ENCODE data around the gene RASSF8.

- TF ChIP-seq, protein P1, sequence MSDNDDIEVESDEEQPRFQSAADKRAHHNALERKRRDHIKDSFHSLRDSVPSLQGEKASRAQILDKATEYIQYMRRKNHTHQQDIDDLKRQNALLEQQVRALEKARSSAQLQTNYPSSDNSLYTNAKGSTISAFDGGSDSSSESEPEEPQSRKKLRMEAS (IDR thresholded peaks at IDR 0.05) = no peak
- TF ChIP-seq KDM5A (IDR thresholded peaks at IDR 0.05; ENCODE audit: low read length) (no peak), BCL11A (IDR thresholded peaks at IDR 0.05; ENCODE audit: low read depth in 2 of 2, low read length in 2 of 2) (no peak), CREB1 (IDR thresholded peaks at IDR 0.05) (no peak), SP4 (IDR thresholded peaks at IDR 0.05; ENCODE audit: low read length) (no peak), EZH2 (IDR thresholded peaks at IDR 0.05; ENCODE audit: low read depth, low read length, severe bottlenecking) (no peak), POLR2A (IDR thresholded peaks at IDR 0.05; ENCODE audit: control extremely low read depth in 1 of 2, low read depth in 2 of 2, low read length in 2 of 2) (no peak)
- TF ChIP-seq, protein P2, sequence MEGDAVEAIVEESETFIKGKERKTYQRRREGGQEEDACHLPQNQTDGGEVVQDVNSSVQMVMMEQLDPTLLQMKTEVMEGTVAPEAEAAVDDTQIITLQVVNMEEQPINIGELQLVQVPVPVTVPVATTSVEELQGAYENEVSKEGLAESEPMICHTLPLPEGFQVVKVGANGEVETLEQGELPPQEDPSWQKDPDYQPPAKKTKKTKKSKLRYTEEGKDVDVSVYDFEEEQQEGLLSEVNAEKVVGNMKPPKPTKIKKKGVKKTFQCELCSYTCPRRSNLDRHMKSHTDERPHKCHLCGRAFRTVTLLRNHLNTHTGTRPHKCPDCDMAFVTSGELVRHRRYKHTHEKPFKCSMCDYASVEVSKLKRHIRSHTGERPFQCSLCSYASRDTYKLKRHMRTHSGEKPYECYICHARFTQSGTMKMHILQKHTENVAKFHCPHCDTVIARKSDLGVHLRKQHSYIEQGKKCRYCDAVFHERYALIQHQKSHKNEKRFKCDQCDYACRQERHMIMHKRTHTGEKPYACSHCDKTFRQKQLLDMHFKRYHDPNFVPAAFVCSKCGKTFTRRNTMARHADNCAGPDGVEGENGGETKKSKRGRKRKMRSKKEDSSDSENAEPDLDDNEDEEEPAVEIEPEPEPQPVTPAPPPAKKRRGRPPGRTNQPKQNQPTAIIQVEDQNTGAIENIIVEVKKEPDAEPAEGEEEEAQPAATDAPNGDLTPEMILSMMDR (IDR thresholded peaks at IDR 0.05; ENCODE audit: control extremely low read depth in 1 of 3, insufficient read depth in 1 of 3, low read depth in 1 of 3, low read length in 3 of 3) = no peak
- TF ChIP-seq, protein P3, sequence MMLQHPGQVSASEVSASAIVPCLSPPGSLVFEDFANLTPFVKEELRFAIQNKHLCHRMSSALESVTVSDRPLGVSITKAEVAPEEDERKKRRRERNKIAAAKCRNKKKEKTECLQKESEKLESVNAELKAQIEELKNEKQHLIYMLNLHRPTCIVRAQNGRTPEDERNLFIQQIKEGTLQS (IDR thresholded peaks at IDR 0.05; ENCODE audit: insufficient read depth, low read depth, low read length) = no peak
Measured at GRCh38 chr12:26065451-26065850, 107.0 kb downstream of the RASSF8 start.
